Measurements from ENCODE around the gene TREML2.

GRCh38 chr6:41159415-41160082 is 41.4 kb downstream of the TREML2 start:
- TF ChIP-seq POLR2A (IDR thresholded peaks at IDR 0.05) (no peak), CTCF (IDR thresholded peaks at IDR 0.05) (no peak), EP300 (IDR thresholded peaks at IDR 0.05) (no peak), POLR2AphosphoS5 (IDR thresholded peaks at IDR 0.05) (no peak)

All from stomach (tissue), 4 donors.